HCT116 (cell line): ENCODE data around the gene SACM1L. TPM values are rescaled to one million over a fixed set of nuclear protein-coding genes. Genes with fewer than 3 reads are reported as not detected.
"Not testable (repeated sequence)": the region's sequence is repeated elsewhere in the genome, so short reads cannot be mapped to it uniquely, and the experiment has no call there.

Experiments used
- ATAC-seq: fragments of 200-7000 bp; cut with Tn5 transposase; 2 replicates; pipeline ENCODE4 v1.9.1; 2020; ENCODE audit warnings: mild to moderate bottlenecking, moderate library complexity
- BruUV-seq: library from RNA; stranded (reverse); fragments of 400-500 nt; replicated peaks from 2 replicates; lab custom pipeline; 2021; lab: Mats Ljungman, UMichigan
- CTCF ChIA-PET: fragments of 300-600 bp; sonication (Branson Sonifier 250); formaldehyde crosslinking; loops from one replicate; lab custom pipeline; 2021; ENCODE audit warnings: antibody characterized with exemption; lab: Charles Lee
- POLR2A ChIA-PET: fragments of 300-600, 350-600 bp; sonication (Branson Sonifier 250); formaldehyde crosslinking; loops from one replicate; lab custom pipeline; 2021; ENCODE audit warnings: antibody characterized with exemption; lab: Charles Lee
- RAD21 ChIA-PET, 2 experiments: fragments of 300-600 bp; sonication (Branson Sonifier 250); formaldehyde crosslinking; loops; one replicate each; lab custom pipeline; 2023; ENCODE audit warnings: low total read pairs in 2 of 2; ENCODE audit not compliant: uncharacterized antibody in 2 of 2, unreplicated experiment in 2 of 2, low non-redundant PET in 1 of 2; lab: Charles Lee
- DNase-seq: peaks from one replicate; pipeline ENCODE4 v3.0.0-alpha.2; 2010; ENCODE audit warnings: low read depth, low spot score
- H2AFZ ChIP-seq: fragments of 200-600 bp; shearing (Covaris generic), sonication (generic); 2 replicates; pipeline ENCODE4 v1.6.1; 2017; ENCODE audit warnings: low read depth, mixed run types, mixed read lengths, antibody characterized with exemption, low read length; ENCODE audit not compliant: poor library complexity, severe bottlenecking
- H3K27ac ChIP-seq: 2 replicates; pipeline ENCODE4 v1.5.1; 2012; ENCODE audit warnings: low read depth, low read length
- H3K27me3 ChIP-seq: fragments of 200-600 bp; sonication (generic); 2 replicates; pipeline ENCODE4 v1.6.1; 2016; ENCODE audit warnings: mixed run types, low read length, mixed read lengths; ENCODE audit not compliant: insufficient read depth
- H3K36me3 ChIP-seq, 2 experiments: fragments of 200-500 bp in 1 of 2; fragments of 200-600 bp in 1 of 2; sonication (Bioruptor generic) in 1 of 2; sonication (generic) in 1 of 2; 2 replicates each; pipeline versions ENCODE4 v1.5.1 to v1.6.1; 2014 to 2016; ENCODE audit warnings: low read length in 2 of 2, inconsistent platforms in 1 of 2, mixed read lengths in 1 of 2, mixed run types in 1 of 2; ENCODE audit not compliant: insufficient read depth in 2 of 2, control insufficient read depth in 1 of 2
- H3K4me1 ChIP-seq, 2 experiments: fragments of 200-600 bp in 1 of 2; sonication (generic) in 1 of 2; 2 replicates each; pipeline versions ENCODE4 v1.5.1 to v1.6.1; 2012 to 2017; ENCODE audit warnings: low read length in 2 of 2, inconsistent platforms in 1 of 2, mild to moderate bottlenecking in 1 of 2, mixed read lengths in 1 of 2, mixed run types in 1 of 2, moderate library complexity in 1 of 2; ENCODE audit not compliant: insufficient read depth in 2 of 2, control insufficient read depth in 1 of 2
- H3K4me2 ChIP-seq: fragments of 200-600 bp; sonication (generic); 2 replicates; pipeline ENCODE4 v1.6.1; 2017; ENCODE audit warnings: mixed run types, low read length, mixed read lengths
- H3K4me3 ChIP-seq, 2 experiments: fragments of 200-600 bp in 1 of 2; sonication (generic) in 1 of 2; replicated peaks in 1 of 2; 2 replicates each; pipeline ENCODE4 v1.5.1; 2011 to 2016; ENCODE audit warnings: low read length in 2 of 2, control low read depth in 1 of 2, low read depth in 1 of 2, mild to moderate bottlenecking in 1 of 2, mixed read lengths in 1 of 2, mixed run types in 1 of 2
- H3K79me2 ChIP-seq: fragments of 200-600 bp; sonication (generic); 2 replicates; pipeline ENCODE4 v1.6.1; 2017; ENCODE audit warnings: mild to moderate bottlenecking, mixed run types, low read length, moderate library complexity, mixed read lengths; ENCODE audit not compliant: insufficient read depth
- H3K9ac ChIP-seq: fragments of 200-600 bp; sonication (generic); 2 replicates; pipeline ENCODE4 v1.6.1; 2016; ENCODE audit warnings: low read length, mixed read lengths
- H3K9me2 ChIP-seq: fragments of 200-600 bp; sonication (generic), shearing (Covaris generic); 2 replicates; pipeline ENCODE4 v1.6.1; 2017; ENCODE audit warnings: mixed run types, mild to moderate bottlenecking, moderate library complexity; ENCODE audit not compliant: insufficient read depth
- H3K9me3 ChIP-seq, 2 experiments: fragments of 200-500 bp in 1 of 2; fragments of 200-600 bp in 1 of 2; sonication (Bioruptor generic) in 1 of 2; sonication (generic) in 1 of 2; 2 replicates each; pipeline ENCODE4 v1.6.1; 2014 to 2017; ENCODE audit warnings: low read length in 2 of 2, mixed read lengths in 2 of 2, inconsistent platforms in 1 of 2, low read depth in 1 of 2, mild to moderate bottlenecking in 1 of 2, mixed run types in 1 of 2, moderate library complexity in 1 of 2; ENCODE audit not compliant: control insufficient read depth in 1 of 2, insufficient read depth in 1 of 2
- H4K20me1 ChIP-seq: fragments of 200-600 bp; sonication (generic), shearing (Covaris generic); 2 replicates; pipeline ENCODE4 v1.6.1; 2017; ENCODE audit warnings: mixed run types, mild to moderate bottlenecking, moderate library complexity; ENCODE audit not compliant: insufficient read depth
- CEBPB ChIP-seq: IDR thresholded peaks from 2 replicates; pipeline ENCODE4 v1.6.1; 2012; ENCODE audit warnings: low read depth
- EGR1 ChIP-seq: IDR thresholded peaks from 2 replicates; pipeline ENCODE4 v1.6.1; 2012; ENCODE audit warnings: low read depth
- ELF1 ChIP-seq: IDR thresholded peaks from 2 replicates; pipeline ENCODE4 v1.6.1; 2012; ENCODE audit warnings: low read depth, borderline replicate concordance
- EZH2 ChIP-seq: fragments of 200-600 bp; sonication (generic); IDR thresholded peaks from 2 replicates; pipeline ENCODE4 v1.6.1; 2017; ENCODE audit warnings: antibody characterized with exemption, mixed run types
- EZH2phosphoT487 ChIP-seq: fragments of 200-600 bp; IDR thresholded peaks from 2 replicates; pipeline ENCODE4 v1.6.1; 2018; ENCODE audit warnings: antibody characterized with exemption, borderline replicate concordance
- FOSL1 ChIP-seq: IDR thresholded peaks from 2 replicates; pipeline ENCODE4 v1.6.1; 2012; ENCODE audit warnings: low read depth
- POLR2A ChIP-seq: IDR thresholded peaks from 2 replicates; pipeline ENCODE4 v1.7.0; 2011; ENCODE audit warnings: borderline replicate concordance; ENCODE audit not compliant: insufficient read depth, insufficient read length; ENCODE audit errors: extremely low read depth
- POLR2AphosphoS5 ChIP-seq: IDR thresholded peaks from 2 replicates; pipeline ENCODE4 v1.6.1; 2011; ENCODE audit warnings: mild to moderate bottlenecking, low read depth, low read length, moderate library complexity
- REST ChIP-seq: IDR thresholded peaks from 2 replicates; pipeline ENCODE4 v1.6.1; 2012; ENCODE audit warnings: low read depth
- SP1 ChIP-seq: IDR thresholded peaks from 2 replicates; pipeline ENCODE4 v1.6.1; 2012; ENCODE audit warnings: low read depth
- SRF ChIP-seq: IDR thresholded peaks from 2 replicates; pipeline ENCODE4 v1.6.1; 2012; ENCODE audit warnings: low read depth
- TCF7L2 ChIP-seq: IDR thresholded peaks from 2 replicates; pipeline ENCODE4 v1.7.0; 2011; ENCODE audit warnings: borderline replicate concordance, inconsistent platforms; ENCODE audit not compliant: insufficient read depth, insufficient read length; ENCODE audit errors: extremely low read depth
- YY1 ChIP-seq: IDR thresholded peaks from 2 replicates; pipeline ENCODE4 v1.6.1; 2011; ENCODE audit warnings: low read length, low read depth, moderate library complexity, mild to moderate bottlenecking; ENCODE audit not compliant: insufficient replicate concordance; ENCODE audit errors: extremely low read depth
- ZNF274 ChIP-seq: fragments of 200-500 bp; sonication (Bioruptor generic); IDR thresholded peaks from 2 replicates; pipeline ENCODE4 v1.6.1; 2014; ENCODE audit warnings: mild to moderate bottlenecking, low read depth, low read length, inconsistent platforms
- intact Hi-C: fragments of 100-400 bp; cut with micrococcal nuclease; formaldehyde crosslinking; loops from 2 replicates; pipeline ENCODE4 v1.10.0; 2022
- total RNA-seq: library from RNA; stranded (reverse); gene quantifications from one replicate; pipeline ENCODE4 v1.2.1, GENCODE V29; 2021; ENCODE audit not compliant: unreplicated experiment
- TF ChIP-seq, protein P1 (sequence below), 3 experiments: fragments of 200-600 bp in 1 of 3; sonication (generic) in 1 of 3; IDR thresholded peaks in 2 of 3; conservative IDR thresholded peaks in 1 of 3; 2 replicates each; pipeline ENCODE4 v1.5.1; 2012 to 2017; ENCODE audit warnings: low read depth in 2 of 3, low read length in 2 of 3, antibody characterized with exemption in 1 of 3, borderline replicate concordance in 1 of 3, control low read depth in 1 of 3, mild to moderate bottlenecking in 1 of 3, mixed read lengths in 1 of 3, mixed run types in 1 of 3, moderate library complexity in 1 of 3; ENCODE audit not compliant: insufficient read depth in 1 of 3
- TF ChIP-seq, protein P2 (sequence below): IDR thresholded peaks from 2 replicates; pipeline ENCODE4 v1.6.1; 2012

Gene SACM1L
- total RNA-seq, 1 experiment from 2014 or later, result 27.3 TPM

DNA sequence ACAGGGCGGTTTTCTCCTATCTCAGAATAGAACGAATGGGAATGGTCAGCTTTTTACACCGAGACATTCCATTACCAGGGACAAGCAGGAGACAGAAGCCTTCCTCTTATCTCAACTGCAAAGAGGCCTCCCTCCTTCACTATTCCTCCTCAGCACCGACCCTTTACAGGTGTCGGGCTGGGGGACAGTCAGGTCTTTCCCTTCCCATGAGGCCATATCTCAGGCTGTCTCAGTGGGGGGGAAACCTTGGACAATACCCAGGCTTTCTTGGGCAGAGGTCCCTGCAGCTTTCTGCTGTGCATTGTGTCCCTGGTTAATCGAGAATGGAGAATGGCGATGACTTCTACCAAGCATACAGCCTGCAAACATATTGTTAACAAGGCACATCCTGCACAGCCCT lies 67.9 kb downstream of the SACM1L start:
- H3K9ac ChIP-seq, DNase-seq, H2AFZ ChIP-seq, H3K27ac ChIP-seq, POLR2A ChIA-PET, H3K4me3 ChIP-seq, H3K9me2 ChIP-seq, CTCF ChIA-PET, H3K4me2 ChIP-seq, H3K79me2 ChIP-seq, H3K27me3 ChIP-seq, H4K20me1 ChIP-seq, RAD21 ChIA-PET, BruUV-seq, H3K9me3 ChIP-seq, ATAC-seq, intact Hi-C loops, H3K36me3 ChIP-seq: not testable (repeated sequence)
- H3K4me1 ChIP-seq, result peaks cover 5 to 13% of the 10 kb centered on the region in 2 experiments; a peak in 3 of 4 replicates

DNA sequence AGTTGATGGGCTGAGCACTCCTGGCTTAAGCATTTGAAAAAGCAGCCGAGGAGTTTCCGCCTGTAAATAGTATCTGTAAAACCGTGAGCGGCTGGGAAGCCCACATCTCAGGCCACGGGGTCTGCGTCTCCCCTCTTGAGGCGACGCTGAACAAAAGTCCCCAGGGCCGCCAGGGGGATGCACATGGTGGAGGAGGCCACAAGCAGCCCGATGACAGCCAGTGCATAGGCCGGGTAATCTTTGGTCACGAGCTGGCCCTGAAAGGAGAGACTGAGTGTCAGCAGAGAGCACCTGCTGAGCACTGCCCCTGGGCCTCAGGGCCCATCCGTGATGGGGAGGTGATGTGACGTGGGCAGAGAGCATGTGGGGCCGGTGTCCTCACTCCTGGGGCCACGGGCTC lies 69.7 kb downstream of the SACM1L start:
- ATAC-seq, result no peak
- H3K27ac ChIP-seq, result no peak overlapping the region
- TF ChIP-seq EZH2 (no peak), SRF (no peak), EGR1 (no peak), POLR2A (no peak), ZNF274 (no peak), CEBPB (no peak), SP1 (no peak), EZH2phosphoT487 (no peak), POLR2AphosphoS5 (no peak), REST (no peak), YY1 (no peak), TCF7L2 (no peak), FOSL1 (no peak), ELF1 (no peak)
- TF ChIP-seq, protein P1, sequence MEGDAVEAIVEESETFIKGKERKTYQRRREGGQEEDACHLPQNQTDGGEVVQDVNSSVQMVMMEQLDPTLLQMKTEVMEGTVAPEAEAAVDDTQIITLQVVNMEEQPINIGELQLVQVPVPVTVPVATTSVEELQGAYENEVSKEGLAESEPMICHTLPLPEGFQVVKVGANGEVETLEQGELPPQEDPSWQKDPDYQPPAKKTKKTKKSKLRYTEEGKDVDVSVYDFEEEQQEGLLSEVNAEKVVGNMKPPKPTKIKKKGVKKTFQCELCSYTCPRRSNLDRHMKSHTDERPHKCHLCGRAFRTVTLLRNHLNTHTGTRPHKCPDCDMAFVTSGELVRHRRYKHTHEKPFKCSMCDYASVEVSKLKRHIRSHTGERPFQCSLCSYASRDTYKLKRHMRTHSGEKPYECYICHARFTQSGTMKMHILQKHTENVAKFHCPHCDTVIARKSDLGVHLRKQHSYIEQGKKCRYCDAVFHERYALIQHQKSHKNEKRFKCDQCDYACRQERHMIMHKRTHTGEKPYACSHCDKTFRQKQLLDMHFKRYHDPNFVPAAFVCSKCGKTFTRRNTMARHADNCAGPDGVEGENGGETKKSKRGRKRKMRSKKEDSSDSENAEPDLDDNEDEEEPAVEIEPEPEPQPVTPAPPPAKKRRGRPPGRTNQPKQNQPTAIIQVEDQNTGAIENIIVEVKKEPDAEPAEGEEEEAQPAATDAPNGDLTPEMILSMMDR (IDR thresholded peaks at IDR 0.05 in 2 of 3, conservative IDR thresholded peaks at IDR 0.05 in 1 of 3; ENCODE audit: borderline replicate concordance in 1 of 3, insufficient read depth in 1 of 3, low read depth in 2 of 3, low read length in 2 of 3), result no peak
- TF ChIP-seq, protein P2, sequence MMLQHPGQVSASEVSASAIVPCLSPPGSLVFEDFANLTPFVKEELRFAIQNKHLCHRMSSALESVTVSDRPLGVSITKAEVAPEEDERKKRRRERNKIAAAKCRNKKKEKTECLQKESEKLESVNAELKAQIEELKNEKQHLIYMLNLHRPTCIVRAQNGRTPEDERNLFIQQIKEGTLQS, result no peak

More for the DNA sequence above, 69.7 kb downstream of the SACM1L start:
- ChIA-PET RAD21 (interaction anchor here in 1 of 2 experiments (0.9 kb wide), 1 partner anchor 170 kb away, joined by 3 read pairs; no protein-coding TSS in a partner anchor), POLR2A (no interaction called here), CTCF (interaction anchor here (1.0 to 5.7 kb wide), 3 partner anchors 73 to 251 kb away, joined by 3 to 65 read pairs (median 4); no protein-coding TSS in a partner anchor)
- intact Hi-C loops, result no loop called here
- Histone ChIP-seq H3K9me3 (no peaks in the 10 kb centered on the region), H2AFZ (no peak overlapping the region), H4K20me1 (no peaks in the 10 kb centered on the region), H3K36me3 (no peaks in the 10 kb centered on the region), H3K4me3 (no peak overlapping the region), H3K9ac (no peak overlapping the region), H3K79me2 (no peaks in the 10 kb centered on the region), H3K4me2 (no peak overlapping the region), H3K9me2 (no peaks in the 10 kb centered on the region), H3K27me3 (no peaks in the 10 kb centered on the region), H3K4me1 (peaks cover 10 to 18% of the 10 kb centered on the region in 2 experiments; a peak in 3 of 4 replicates)
- no peak for DNase-seq
- BruUV-seq, result no TSS peak
